ENCODE measurements around the gene TST. TPM values are rescaled to one million over a fixed set of nuclear protein-coding genes. Genes with fewer than 3 reads are reported as not detected.

TST gene
- total and polyA plus RNA-seq, 10 of the 15 experiments (the other 5 are each of a cell fraction or from before 2014, with no cell fraction given) = 2.4 to 24.6 (median 10.4) TPM

DNA sequence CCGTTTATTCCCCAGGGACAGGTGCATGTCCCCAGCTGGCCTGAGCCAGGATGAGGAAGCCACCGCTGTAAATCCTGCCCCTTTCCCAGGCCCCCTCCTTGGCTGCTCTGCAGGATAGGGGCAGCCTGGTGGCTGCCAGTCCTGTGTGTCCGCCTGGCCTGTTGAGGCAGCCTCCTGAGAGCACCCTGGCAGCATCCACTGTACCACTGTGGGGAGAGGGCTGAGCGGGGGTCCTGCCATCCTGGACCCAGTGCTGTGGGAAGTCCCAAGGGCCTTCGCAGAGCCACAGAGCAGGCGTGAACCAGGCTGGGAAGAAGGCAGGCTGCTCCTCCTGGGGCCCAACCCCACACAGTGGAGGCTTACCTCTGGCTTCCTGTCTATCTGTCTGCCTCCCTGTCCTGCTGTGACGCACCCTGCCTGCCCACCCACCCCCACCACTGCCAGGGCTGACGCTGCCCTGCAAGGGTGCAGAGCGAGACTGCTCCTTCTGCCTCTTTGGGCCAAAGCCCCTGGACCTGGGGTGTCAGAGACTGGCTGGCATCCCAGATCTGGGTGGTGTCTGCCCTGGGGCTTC is 40.7 kb upstream of the TST start:
- intact Hi-C loops (cut with micrococcal nuclease; ENCODE audit: unreplicated experiment) = no loop called here

DNA sequence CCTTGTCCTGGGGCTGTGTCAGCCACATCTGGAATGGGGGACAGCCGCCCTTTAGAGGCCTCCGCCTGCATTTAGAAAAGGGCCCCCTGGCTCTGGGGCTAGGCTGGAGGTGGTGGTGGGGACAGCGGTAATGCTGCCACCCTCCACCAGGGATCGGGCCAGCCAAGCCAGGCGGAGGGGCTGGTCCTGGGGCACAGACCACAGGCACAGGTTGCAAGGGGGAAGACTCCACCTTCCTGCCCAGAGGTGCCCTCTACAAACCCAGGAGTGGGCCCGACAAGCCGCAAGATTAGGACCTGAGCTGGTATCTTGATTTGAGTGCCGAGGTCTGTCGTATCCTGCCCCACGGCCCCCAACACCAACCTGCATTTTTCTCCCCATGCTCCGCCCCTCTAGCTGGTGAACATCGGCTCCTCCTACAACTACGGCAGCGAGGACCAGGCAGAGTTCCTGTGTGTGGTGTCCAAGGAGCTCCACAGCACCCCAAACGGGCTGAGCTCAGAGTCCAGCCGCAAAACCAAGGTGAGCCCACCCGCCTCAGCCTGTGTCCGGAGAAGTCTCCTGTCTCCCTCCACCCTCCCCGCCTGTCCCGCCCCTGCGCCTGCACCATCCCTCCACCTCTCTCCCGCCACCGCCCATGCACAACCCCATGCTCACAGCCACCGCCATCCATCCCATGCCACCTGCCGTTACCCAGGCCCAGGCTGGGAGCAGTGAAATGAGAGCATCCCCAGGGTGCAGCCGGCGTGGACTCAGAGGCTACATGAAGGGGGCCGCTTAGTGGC is 39.9 kb upstream of the TST start:
- no peaks in the 10 kb centered on the region for H3K9me3 ChIP-seq (replicated peaks; ENCODE audit: control insufficient read depth, insufficient read depth, low read length)
- RAD21 ChIA-PET (ENCODE audit: unreplicated experiment) = no interaction called here
- H2AFZ ChIP-seq (ENCODE audit: control insufficient read depth, low read depth, low read length) = no peak overlapping the region
- H3K27ac ChIP-seq (ENCODE audit: control insufficient read depth, insufficient read depth) = no peak overlapping the region
- POLR2A ChIA-PET = no interaction called here
- H3K79me2 ChIP-seq (ENCODE audit: control insufficient read depth, insufficient read depth, low read length) = no peaks in the 10 kb centered on the region
- H3K27me3 ChIP-seq (replicated peaks in 1 of 2; ENCODE audit: control insufficient read depth in 2 of 2, insufficient read depth in 2 of 2, low read length in 1 of 2) = no peaks in the 10 kb centered on the region
- no peak for DNase-seq (ENCODE audit: low read depth, low spot score)
- intact Hi-C loops (cut with micrococcal nuclease; ENCODE audit: unreplicated experiment) = no loop called here
- peaks cover 0 to 2% of the 10 kb centered on the region in 2 experiments; a peak in 2 of 4 replicates for H3K36me3 ChIP-seq (ENCODE audit: control insufficient read depth in 2 of 2, insufficient read depth in 2 of 2, low read length in 1 of 2)
- no peak overlapping the region for H3K9ac ChIP-seq (ENCODE audit: control insufficient read depth, insufficient read depth, low read length)
- BruUV-seq (replicated peaks) = no TSS peak
- no peaks in the 10 kb centered on the region for H4K20me1 ChIP-seq (ENCODE audit: control insufficient read depth, insufficient read depth)
- no peak overlapping the region for H3K4me3 ChIP-seq
- H3K4me2 ChIP-seq (ENCODE audit: control insufficient read depth, insufficient read depth) = no peak overlapping the region
- SMC1A ChIA-PET (ENCODE audit: uncharacterized antibody, unreplicated experiment) = no interaction called here
- ATAC-seq = no peak
- FAIRE-seq = no peak
- 88% methylated on average over 21 of the region's 28 CpGs for WGBS (ENCODE audit: insufficient coverage, insufficient replicate concordance, low lambda C conversion rate, missing lambda C conversion rate)
- in situ Hi-C loops (cut with MboI) = no loop called here
- H3K4me1 ChIP-seq (ENCODE audit: control insufficient read depth, insufficient read depth, low read length) = peaks cover 11% of the 10 kb centered on the region
- CTCF ChIA-PET = no interaction called here
- TF ChIP-seq, protein P1, sequence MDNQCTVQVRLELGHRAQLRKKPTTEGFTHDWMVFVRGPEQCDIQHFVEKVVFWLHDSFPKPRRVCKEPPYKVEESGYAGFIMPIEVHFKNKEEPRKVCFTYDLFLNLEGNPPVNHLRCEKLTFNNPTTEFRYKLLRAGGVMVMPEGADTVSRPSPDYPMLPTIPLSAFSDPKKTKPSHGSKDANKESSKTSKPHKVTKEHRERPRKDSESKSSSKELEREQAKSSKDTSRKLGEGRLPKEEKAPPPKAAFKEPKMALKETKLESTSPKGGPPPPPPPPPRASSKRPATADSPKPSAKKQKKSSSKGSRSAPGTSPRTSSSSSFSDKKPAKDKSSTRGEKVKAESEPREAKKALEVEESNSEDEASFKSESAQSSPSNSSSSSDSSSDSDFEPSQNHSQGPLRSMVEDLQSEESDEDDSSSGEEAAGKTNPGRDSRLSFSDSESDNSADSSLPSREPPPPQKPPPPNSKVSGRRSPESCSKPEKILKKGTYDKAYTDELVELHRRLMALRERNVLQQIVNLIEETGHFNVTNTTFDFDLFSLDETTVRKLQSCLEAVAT (IDR thresholded peaks at IDR 0.05) = no peak
- TF ChIP-seq ASH2L (IDR thresholded peaks at IDR 0.05; ENCODE audit: borderline replicate concordance, low read depth) (no peak), HDGF (IDR thresholded peaks at IDR 0.05) (no peak), NFYB (IDR thresholded peaks at IDR 0.05; ENCODE audit: insufficient read depth, low read depth, low read length) (no peak), CBX5 (IDR thresholded peaks at IDR 0.05; ENCODE audit: low read depth) (no peak), ZNF622 (IDR thresholded peaks at IDR 0.05) (no peak), POLR2AphosphoS2 (IDR thresholded peaks at IDR 0.05; ENCODE audit: low read depth, low read length) (no peak)
- TF ChIP-seq, protein P2, sequence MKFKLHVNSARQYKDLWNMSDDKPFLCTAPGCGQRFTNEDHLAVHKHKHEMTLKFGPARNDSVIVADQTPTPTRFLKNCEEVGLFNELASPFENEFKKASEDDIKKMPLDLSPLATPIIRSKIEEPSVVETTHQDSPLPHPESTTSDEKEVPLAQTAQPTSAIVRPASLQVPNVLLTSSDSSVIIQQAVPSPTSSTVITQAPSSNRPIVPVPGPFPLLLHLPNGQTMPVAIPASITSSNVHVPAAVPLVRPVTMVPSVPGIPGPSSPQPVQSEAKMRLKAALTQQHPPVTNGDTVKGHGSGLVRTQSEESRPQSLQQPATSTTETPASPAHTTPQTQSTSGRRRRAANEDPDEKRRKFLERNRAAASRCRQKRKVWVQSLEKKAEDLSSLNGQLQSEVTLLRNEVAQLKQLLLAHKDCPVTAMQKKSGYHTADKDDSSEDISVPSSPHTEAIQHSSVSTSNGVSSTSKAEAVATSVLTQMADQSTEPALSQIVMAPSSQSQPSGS (IDR thresholded peaks at IDR 0.05; ENCODE audit: low read length) = no peak
- TF ChIP-seq, protein P3, sequence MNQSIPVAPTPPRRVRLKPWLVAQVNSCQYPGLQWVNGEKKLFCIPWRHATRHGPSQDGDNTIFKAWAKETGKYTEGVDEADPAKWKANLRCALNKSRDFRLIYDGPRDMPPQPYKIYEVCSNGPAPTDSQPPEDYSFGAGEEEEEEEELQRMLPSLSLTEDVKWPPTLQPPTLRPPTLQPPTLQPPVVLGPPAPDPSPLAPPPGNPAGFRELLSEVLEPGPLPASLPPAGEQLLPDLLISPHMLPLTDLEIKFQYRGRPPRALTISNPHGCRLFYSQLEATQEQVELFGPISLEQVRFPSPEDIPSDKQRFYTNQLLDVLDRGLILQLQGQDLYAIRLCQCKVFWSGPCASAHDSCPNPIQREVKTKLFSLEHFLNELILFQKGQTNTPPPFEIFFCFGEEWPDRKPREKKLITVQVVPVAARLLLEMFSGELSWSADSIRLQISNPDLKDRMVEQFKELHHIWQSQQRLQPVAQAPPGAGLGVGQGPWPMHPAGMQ (IDR thresholded peaks at IDR 0.05; ENCODE audit: borderline replicate concordance) = no peak

More for the DNA sequence above, 40.7 kb upstream of the TST start:
- ChIA-PET RAD21 (ENCODE audit: unreplicated experiment) (interaction anchor here (0.7 kb wide), 1 partner anchor 9 kb away, joined by 3 read pairs; no protein-coding TSS in a partner anchor), SMC1A (ENCODE audit: uncharacterized antibody, unreplicated experiment) (no interaction called here), POLR2A (no interaction called here), CTCF (interaction anchor here (1.2 kb wide), 1 partner anchor 15 kb away, joined by 3 read pairs; no protein-coding TSS in a partner anchor)
- in situ Hi-C loops (cut with MboI) = no loop called here
- no peak overlapping the region for H2AFZ ChIP-seq (ENCODE audit: control insufficient read depth, low read depth, low read length)
- WGBS (ENCODE audit: insufficient coverage, insufficient replicate concordance, low lambda C conversion rate, missing lambda C conversion rate) = 35% methylated on average over 9 of the region's 9 CpGs
- no peak overlapping the region for H3K4me3 ChIP-seq
- peaks cover 11% of the 10 kb centered on the region for H3K4me1 ChIP-seq (ENCODE audit: control insufficient read depth, insufficient read depth, low read length)
- ATAC-seq = peak; percentile 40
- DNase-seq (ENCODE audit: low read depth, low spot score) = no peak
- peaks cover 0 to 2% of the 10 kb centered on the region in 2 experiments; a peak in 2 of 4 replicates for H3K36me3 ChIP-seq (ENCODE audit: control insufficient read depth in 2 of 2, insufficient read depth in 2 of 2, low read length in 1 of 2)
- no peaks in the 10 kb centered on the region for H3K27me3 ChIP-seq (replicated peaks in 1 of 2; ENCODE audit: control insufficient read depth in 2 of 2, insufficient read depth in 2 of 2, low read length in 1 of 2)
- H4K20me1 ChIP-seq (ENCODE audit: control insufficient read depth, insufficient read depth) = no peaks in the 10 kb centered on the region
- TF ChIP-seq MYC (IDR thresholded peaks at IDR 0.05; ENCODE audit: insufficient read depth, insufficient read length, insufficient replicate concordance, low read length, severe bottlenecking) = no peak
- H3K27ac ChIP-seq (ENCODE audit: control insufficient read depth, insufficient read depth) = no peak overlapping the region
- no peaks in the 10 kb centered on the region for H3K79me2 ChIP-seq (ENCODE audit: control insufficient read depth, insufficient read depth, low read length)
- FAIRE-seq = no peak
- H3K4me2 ChIP-seq (ENCODE audit: control insufficient read depth, insufficient read depth) = no peak overlapping the region
- no TSS peak for BruUV-seq (replicated peaks)
- no peaks in the 10 kb centered on the region for H3K9me3 ChIP-seq (replicated peaks; ENCODE audit: control insufficient read depth, insufficient read depth, low read length)
- no peak overlapping the region for H3K9ac ChIP-seq (ENCODE audit: control insufficient read depth, insufficient read depth, low read length)
